Esophagus muscularis mucosa (tissue), 4 donors: ENCODE results near the gene BMAL1. TPM values are rescaled to one million over a fixed set of nuclear protein-coding genes. Genes with fewer than 3 reads are reported as not detected.

Experiments
- DNase-seq: peaks from one replicate; pipeline ENCODE4 v3.0.0-alpha.2; 2017; ENCODE audit errors: extremely low spot score
- H3K27ac ChIP-seq, 4 donors: fragments of 200-600 bp; sonication (generic); replicated peaks in 1 of 4; 1 replicate in 3 of 4; 2 replicates in 1 of 4; pipeline ENCODE4 v1.5.1; 2016 to 2019; ENCODE audit warnings: mild to moderate bottlenecking in 1 of 4
- H3K27me3 ChIP-seq, 4 donors: fragments of 200-600 bp; sonication (generic); one replicate each; pipeline versions ENCODE4 v1.5.1 to v1.6.0; 2016 to 2019
- H3K36me3 ChIP-seq, 4 donors: fragments of 200-600 bp; sonication (generic); one replicate each; pipeline ENCODE4 v1.5.1; 2016 to 2019
- H3K4me1 ChIP-seq, 4 donors: fragments of 200-600 bp; sonication (generic); one replicate each; pipeline ENCODE4 v1.5.1; 2016 to 2019
- H3K4me3 ChIP-seq, 4 donors: fragments of 200-600 bp; sonication (generic); 1 replicate in 2 of 4; 2 replicates in 2 of 4; pipeline ENCODE4 v1.5.1; 2016 to 2019; ENCODE audit warnings: mild to moderate bottlenecking in 4 of 4, moderate library complexity in 1 of 4
- H3K9me3 ChIP-seq, 4 donors: fragments of 200-600 bp; sonication (generic); 1 replicate in 3 of 4; 2 replicates in 1 of 4; pipeline ENCODE4 v1.5.1; 2016 to 2019
- EP300 ChIP-seq: sonication (generic); formaldehyde crosslinking; IDR thresholded peaks from one replicate; pipeline ENCODE4 v1.6.1; 2017; ENCODE audit warnings: antibody characterized with exemption
- POLR2A ChIP-seq: fragments of 450-650 bp; IDR thresholded peaks from one replicate; pipeline ENCODE4 v1.6.1; 2017; ENCODE audit warnings: antibody characterized with exemption, moderate library complexity, mild to moderate bottlenecking, low read depth
- POLR2AphosphoS5 ChIP-seq, 2 donors: sonication (generic); formaldehyde crosslinking; IDR thresholded peaks; one replicate each; pipeline ENCODE4 v1.6.1; 2017; ENCODE audit warnings: antibody characterized with exemption in 2 of 2
- WGBS: methylation state at CpG from one replicate; pipeline ENCODE4 v1.1.5; 2018; 5-methylcytosine and 5-hydroxymethylcytosine counted together
- intact Hi-C: fragments of 100-400 bp; cut with DNase I; formaldehyde crosslinking; loops from one replicate; pipeline ENCODE4 v1.15.1; 2023
- total RNA-seq, 4 donors: library from RNA; depleted of rRNA; stranded (reverse); fragments of >200 nt; gene quantifications; one replicate each; pipeline versions ENCODE4 v1.1.0 to v1.2.1, GENCODE V29; 2016
- TF ChIP-seq, protein P1 (sequence below), 3 experiments: fragments of 200-600 bp in 2 of 3; fragments of 450-650 bp in 1 of 3; sonication (generic) in 2 of 3; IDR thresholded peaks; one replicate each; pipeline ENCODE4 v1.5.1; 2017 to 2019; ENCODE audit warnings: antibody characterized with exemption in 3 of 3, mild to moderate bottlenecking in 2 of 3, moderate library complexity in 1 of 3

The BMAL1 gene
- total RNA-seq, 4 donors from 2014 or later = 31.1 to 36.4 (median 33.9) TPM

DNA sequence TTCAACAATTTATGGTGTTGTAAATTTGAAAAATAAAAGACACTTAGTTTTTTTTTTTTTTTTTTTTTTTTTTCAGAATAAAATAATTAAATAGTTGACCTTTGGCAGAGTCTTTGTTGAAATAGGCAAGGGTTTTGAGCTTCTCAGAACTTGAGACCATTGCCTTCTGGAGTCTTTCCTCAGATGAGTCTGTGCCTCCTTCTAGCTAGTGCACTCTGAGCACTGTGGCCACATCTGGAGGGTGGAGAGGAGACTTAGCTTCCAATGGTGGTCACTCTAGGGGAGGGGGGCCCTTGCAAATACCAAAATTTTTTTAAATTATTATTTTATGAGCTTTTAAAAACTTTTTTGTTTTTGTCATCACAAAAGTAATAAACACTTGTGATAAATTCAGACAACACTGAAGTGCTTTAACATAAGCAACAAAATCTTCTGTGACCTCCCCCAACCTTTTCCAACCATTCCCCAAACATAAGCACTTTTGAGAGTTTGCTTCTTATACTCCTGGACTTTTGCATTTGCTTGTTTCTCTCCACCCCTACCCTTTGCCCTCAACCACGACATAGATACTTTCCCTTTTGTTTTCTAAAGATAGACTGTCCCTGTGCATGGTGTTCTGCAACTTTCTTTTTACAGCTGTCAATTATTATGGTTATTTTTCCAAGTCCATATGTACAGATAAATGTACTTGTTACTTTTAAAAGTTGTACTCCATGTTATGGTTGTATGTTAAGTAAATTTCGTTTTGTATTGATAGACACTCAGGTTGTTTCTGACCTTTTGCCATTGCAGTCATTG lies 41.1 kb downstream of the BMAL1 start:
- Histone ChIP-seq H3K9me3 (no peaks in the 10 kb centered on the region), H3K4me3 (no peak overlapping the region), H3K27me3 (no peaks in the 10 kb centered on the region), H3K27ac (no peak overlapping the region), H3K36me3 (peaks cover 0 to 8% (median 0%) of the 10 kb centered on the region in 4 donors), H3K4me1 (peaks cover 39 to 67% (median 60%) of the 10 kb centered on the region in 4 donors)
- 45% methylated on average over 2 of the region's 2 CpGs for whole genome bisulfite sequencing
- DNase-seq = no peak
- intact Hi-C loops = no loop called here
- no peak for TF ChIP-seq POLR2AphosphoS5 (IDR thresholded peaks at IDR 0.05)
- no peak for TF ChIP-seq EP300
- TF ChIP-seq POLR2A = no peak
- TF ChIP-seq, protein P1, sequence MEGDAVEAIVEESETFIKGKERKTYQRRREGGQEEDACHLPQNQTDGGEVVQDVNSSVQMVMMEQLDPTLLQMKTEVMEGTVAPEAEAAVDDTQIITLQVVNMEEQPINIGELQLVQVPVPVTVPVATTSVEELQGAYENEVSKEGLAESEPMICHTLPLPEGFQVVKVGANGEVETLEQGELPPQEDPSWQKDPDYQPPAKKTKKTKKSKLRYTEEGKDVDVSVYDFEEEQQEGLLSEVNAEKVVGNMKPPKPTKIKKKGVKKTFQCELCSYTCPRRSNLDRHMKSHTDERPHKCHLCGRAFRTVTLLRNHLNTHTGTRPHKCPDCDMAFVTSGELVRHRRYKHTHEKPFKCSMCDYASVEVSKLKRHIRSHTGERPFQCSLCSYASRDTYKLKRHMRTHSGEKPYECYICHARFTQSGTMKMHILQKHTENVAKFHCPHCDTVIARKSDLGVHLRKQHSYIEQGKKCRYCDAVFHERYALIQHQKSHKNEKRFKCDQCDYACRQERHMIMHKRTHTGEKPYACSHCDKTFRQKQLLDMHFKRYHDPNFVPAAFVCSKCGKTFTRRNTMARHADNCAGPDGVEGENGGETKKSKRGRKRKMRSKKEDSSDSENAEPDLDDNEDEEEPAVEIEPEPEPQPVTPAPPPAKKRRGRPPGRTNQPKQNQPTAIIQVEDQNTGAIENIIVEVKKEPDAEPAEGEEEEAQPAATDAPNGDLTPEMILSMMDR (IDR thresholded peaks at IDR 0.05) = no peak

DNA sequence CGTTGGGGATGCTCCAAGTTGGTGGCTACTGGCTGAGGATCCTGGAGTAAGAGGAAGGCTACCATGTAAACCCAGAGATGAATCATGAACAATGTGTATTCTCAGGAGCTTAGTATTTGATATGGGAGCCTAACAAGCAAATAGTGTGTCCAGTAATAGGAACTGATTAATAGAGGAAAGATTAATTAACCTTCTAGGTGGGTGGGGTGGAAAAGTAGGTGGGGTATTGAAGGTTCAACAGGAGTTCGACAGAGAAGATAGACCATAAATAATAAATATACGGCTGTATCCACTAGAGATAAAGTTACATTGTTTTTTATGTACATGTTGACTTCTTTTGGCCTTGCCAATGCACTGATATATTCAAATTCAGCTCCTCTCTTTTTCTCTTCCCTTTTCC lies 43.1 kb downstream of the BMAL1 start:
- peaks cover 35 to 47% (median 40%) of the 10 kb centered on the region in 4 donors for H3K4me1 ChIP-seq
- WGBS = 96% methylated on average over 3 of the region's 3 CpGs
- no peak for TF ChIP-seq POLR2A
- no peak for TF ChIP-seq POLR2AphosphoS5 (IDR thresholded peaks at IDR 0.05)
- TF ChIP-seq, protein P1 (IDR thresholded peaks at IDR 0.05) = no peak
- no peak for TF ChIP-seq EP300
- H3K4me3 ChIP-seq = no peak overlapping the region
- H3K27ac ChIP-seq = no peak overlapping the region
- intact Hi-C loops = no loop called here
- no peaks in the 10 kb centered on the region for H3K27me3 ChIP-seq
- peaks cover 0 to 8% (median 0%) of the 10 kb centered on the region in 4 donors for H3K36me3 ChIP-seq
- no peaks in the 10 kb centered on the region for H3K9me3 ChIP-seq
- no peak for DNase-seq

DNA sequence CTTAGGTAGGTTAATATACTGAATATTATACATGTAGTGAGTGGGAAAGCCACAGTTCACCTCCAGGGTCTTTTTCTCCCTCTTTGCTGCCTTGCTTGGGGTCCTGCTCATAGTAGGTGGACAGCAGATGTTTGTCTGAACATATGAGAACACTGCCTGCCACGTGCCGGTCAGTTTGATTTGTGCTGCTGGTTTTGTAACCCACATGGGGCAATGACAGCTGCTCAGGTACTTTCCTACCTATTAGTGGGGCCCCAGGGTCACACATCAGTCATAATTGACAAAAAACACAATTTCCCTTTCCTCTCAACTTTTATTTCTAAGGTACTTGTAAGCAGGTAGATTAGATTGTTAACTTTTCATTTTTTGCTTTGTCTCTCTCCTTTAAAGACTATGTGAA lies 43.8 kb downstream of the BMAL1 start:
- peaks cover 28 to 39% (median 33%) of the 10 kb centered on the region in 4 donors for H3K4me1 ChIP-seq
- intact Hi-C loops = no loop called here
- no peak overlapping the region for H3K27ac ChIP-seq
- no peaks in the 10 kb centered on the region for H3K9me3 ChIP-seq
- DNase-seq = no peak
- peaks cover 0 to 8% (median 0%) of the 10 kb centered on the region in 4 donors for H3K36me3 ChIP-seq
- no peaks in the 10 kb centered on the region for H3K27me3 ChIP-seq
- no peak overlapping the region for H3K4me3 ChIP-seq
- TF ChIP-seq EP300 = no peak
- no peak for TF ChIP-seq POLR2A
- no peak for TF ChIP-seq POLR2AphosphoS5 (IDR thresholded peaks at IDR 0.05)
- TF ChIP-seq, protein P1 (IDR thresholded peaks at IDR 0.05) = no peak
- 100% methylated on average over 2 of the region's 2 CpGs for WGBS

DNA sequence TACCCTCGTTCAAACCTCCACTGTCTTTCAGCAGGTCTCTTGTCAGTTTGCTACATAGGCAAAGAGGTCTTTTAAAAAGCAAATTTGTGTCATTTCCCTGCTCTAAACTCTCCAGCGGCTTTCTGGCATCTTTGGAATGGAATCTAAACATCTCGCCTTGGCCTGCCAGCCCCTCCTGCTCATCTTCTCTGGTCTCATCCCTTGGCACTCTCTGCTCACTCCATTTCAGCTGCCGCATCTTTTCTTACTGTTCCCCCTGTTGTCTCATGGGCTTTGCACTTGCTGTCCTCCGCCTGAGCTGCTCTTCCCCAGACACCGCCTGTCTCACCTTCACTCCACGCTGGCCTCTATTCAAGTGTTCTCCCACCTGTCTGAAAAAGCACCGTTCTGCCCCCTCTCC lies 46.6 kb downstream of the BMAL1 start:
- H3K4me3 ChIP-seq = no peak overlapping the region
- intact Hi-C loops = no loop called here
- TF ChIP-seq, protein P1 (IDR thresholded peaks at IDR 0.05) = no peak
- TF ChIP-seq POLR2A (no peak), EP300 (no peak), POLR2AphosphoS5 (IDR thresholded peaks at IDR 0.05) (no peak)
- no peak overlapping the region for H3K27ac ChIP-seq
- H3K9me3 ChIP-seq = no peaks in the 10 kb centered on the region
- H3K4me1 ChIP-seq = peaks cover 4 to 20% (median 12%) of the 10 kb centered on the region in 4 donors
- WGBS = 86% methylated on average over 8 of the region's 8 CpGs
- peaks cover 0 to 8% (median 3%) of the 10 kb centered on the region in 4 donors for H3K36me3 ChIP-seq
- no peaks in the 10 kb centered on the region for H3K27me3 ChIP-seq
- no peak for DNase-seq
